ENCODE measurements around the gene CHST3.

- TF ChIP-seq POLR2A (IDR thresholded peaks at IDR 0.05): no peak
- no peak for TF ChIP-seq CTCF (IDR thresholded peaks at IDR 0.05)
These were observed 9.7 kb downstream of the CHST3 start for GRCh38 chr10:71973777-71974488.

All from breast epithelium (tissue), 3 donors.